ENCODE results near the gene TFAP2C. TPM values are rescaled to one million over a fixed set of nuclear protein-coding genes. Genes with fewer than 3 reads are reported as not detected.

Gene TFAP2C
- total and polyA plus RNA-seq, 2 donors (not counting 3 experiments of a cell fraction or from before 2014, with no cell fraction given): 0.06 TPM; not detected in 1

- no peak overlapping the region for H2AFZ ChIP-seq (ENCODE audit: low read depth, low read length)
- no peaks in the 10 kb centered on the region for H3K27me3 ChIP-seq (ENCODE audit: control insufficient read depth in 2 of 2, insufficient read depth in 2 of 2, low read length in 2 of 2)
- POLR2A ChIA-PET: no interaction called here
- H3K4me3 ChIP-seq (replicated peaks in 1 of 3; ENCODE audit: insufficient read depth in 1 of 3, low read depth in 1 of 3, low read length in 3 of 3): no peak overlapping the region
- no peak for DNase-seq (ENCODE audit: low read depth, low spot score)
- H3K79me2 ChIP-seq (ENCODE audit: control insufficient read depth, insufficient read depth, low read length): no peaks in the 10 kb centered on the region
- BruUV-seq (replicated peaks): no TSS peak
- H3K4me2 ChIP-seq (ENCODE audit: insufficient read depth, low read length): no peak overlapping the region
- TF ChIP-seq MYC (IDR thresholded peaks at IDR 0.05; ENCODE audit: low read depth, low read length) (no peak), POLR2A (IDR thresholded peaks at IDR 0.05; ENCODE audit: low read depth, low read length) (no peak), GATA2 (IDR thresholded peaks at IDR 0.05; ENCODE audit: insufficient read depth, insufficient read length, low read depth, low read length) (no peak), JUN (IDR thresholded peaks at IDR 0.05; ENCODE audit: borderline replicate concordance, insufficient read depth, insufficient read length, low read depth) (no peak), FOS (IDR thresholded peaks at IDR 0.05; ENCODE audit: borderline replicate concordance, insufficient read depth, low read length) (no peak), MAX (IDR thresholded peaks at IDR 0.05; ENCODE audit: insufficient read depth, insufficient read length) (no peak), EZH2 (IDR thresholded peaks at IDR 0.05; ENCODE audit: borderline replicate concordance, low read depth, low read length, severe bottlenecking) (no peak), POLR2AphosphoS5 (IDR thresholded peaks at IDR 0.05; ENCODE audit: insufficient read depth, low read depth, low read length) (no peak), CTCF (IDR thresholded peaks at IDR 0.05; ENCODE audit: extremely low read depth in 1 of 2, insufficient read depth in 1 of 2, low read depth in 1 of 2, low read length in 2 of 2) (no peak)
- CTCF ChIA-PET: interaction anchor here (0.7 kb wide), 1 partner anchor 10 kb away, joined by 3 read pairs; no protein-coding TSS in a partner anchor
- no peak overlapping the region for H3K9ac ChIP-seq (replicated peaks; ENCODE audit: extremely low read depth, insufficient read depth, low read length)
- no peaks in the 10 kb centered on the region for H3K36me3 ChIP-seq (ENCODE audit: control insufficient read depth in 2 of 2, extremely low read depth in 1 of 2, insufficient read depth in 2 of 2, low read length in 2 of 2)
- H3K4me1 ChIP-seq (ENCODE audit: control insufficient read depth, extremely low read depth, insufficient read depth, low read length): no peaks in the 10 kb centered on the region
- no peaks in the 10 kb centered on the region for H3K9me1 ChIP-seq (replicated peaks; ENCODE audit: control insufficient read depth, extremely low read depth, insufficient read depth, low read length)
- intact Hi-C loops (cut with micrococcal nuclease): no loop called here
- H4K20me1 ChIP-seq (replicated peaks; ENCODE audit: control insufficient read depth, extremely low read depth, insufficient read depth, low read length): no peaks in the 10 kb centered on the region
- dilution Hi-C loops (cut with MboI; ENCODE audit: extremely low pct_ligation_motif_present, low sequenced_read_pairs): no loop called here
- no peak for FAIRE-seq
- H3K9me3 ChIP-seq (replicated peaks; ENCODE audit: control insufficient read depth, insufficient read depth, low read length): no peaks in the 10 kb centered on the region
- H3K27ac ChIP-seq (ENCODE audit: insufficient read depth, low read depth, low read length): no peak overlapping the region
Measured at GRCh38 chr20:56685879-56686278, 56.8 kb downstream of the TFAP2C start.

Data from endothelial cell of umbilical vein (primary cell).